Stimulated activated CD8-positive, alpha-beta memory T cell treated with anti-CD3 and anti-CD28 coated beads, Interleukin-12 subunit alpha, Interleukin-12 subunit beta, amount 100 ng/mL, for 1 hour (primary cell): Measurements from ENCODE around the gene MRPL37.
"Not testable (repeated sequence)": the region's sequence is repeated elsewhere in the genome, so short reads cannot be mapped to it uniquely, and the experiment has no call there.

ENCODE experiments used
- DNase-seq: peaks from one replicate; pipeline ENCODE4 v3.0.0-alpha.2; 2020; ENCODE audit warnings: low read depth

The MRPL37 gene

GRCh38 chr1:54220004-54220811, 20.2 kb downstream of the MRPL37 start:
- no peak for DNase-seq

GRCh38 chr1:54221113-54221834, 21.3 kb downstream of the MRPL37 start:
- DNase-seq: no peak

- no peak for DNase-seq
These were observed 22.0 kb downstream of the MRPL37 start for GRCh38 chr1:54221867-54222484.

- no peak for DNase-seq
These were observed 22.7 kb downstream of the MRPL37 start for GRCh38 chr1:54222711-54223110.

DNA sequence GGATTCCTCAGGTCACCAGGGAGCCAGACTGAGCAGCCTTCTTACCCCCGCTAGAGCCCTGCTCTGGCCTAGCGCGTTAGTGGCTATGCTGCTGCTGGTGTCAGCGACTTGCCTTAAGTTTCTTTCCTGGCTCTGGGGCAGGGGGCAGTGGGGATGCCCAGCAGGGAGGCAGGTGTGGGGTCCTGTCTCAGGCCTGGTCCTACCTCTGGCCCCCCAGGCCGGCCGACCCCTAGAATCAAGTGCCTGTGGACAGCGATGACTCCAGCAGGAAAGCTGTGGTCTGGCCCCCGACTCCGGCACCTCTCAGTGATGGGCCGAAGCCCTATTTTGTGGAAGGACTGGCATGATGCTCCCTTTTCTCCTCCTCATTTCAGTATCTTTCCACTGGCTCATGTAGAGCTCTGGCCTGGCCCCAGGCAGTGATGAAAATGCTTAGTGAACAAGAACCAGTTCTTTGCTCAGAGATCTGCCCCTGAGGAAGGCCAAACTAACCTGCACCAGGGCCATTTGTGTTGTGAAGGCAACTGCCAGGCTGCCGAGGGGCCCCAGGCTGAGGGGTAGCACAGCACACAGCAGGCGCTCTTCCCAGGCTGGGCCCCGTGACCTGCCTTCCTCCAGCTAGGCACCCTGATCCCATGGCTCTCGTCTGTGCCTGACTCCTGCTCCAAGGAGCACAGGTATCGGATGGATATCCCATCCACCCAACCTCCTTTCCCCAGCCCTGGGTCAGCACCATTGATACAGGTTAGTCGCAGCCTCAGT, 23.7 kb downstream of the MRPL37 start:
- no peak for DNase-seq

DNA sequence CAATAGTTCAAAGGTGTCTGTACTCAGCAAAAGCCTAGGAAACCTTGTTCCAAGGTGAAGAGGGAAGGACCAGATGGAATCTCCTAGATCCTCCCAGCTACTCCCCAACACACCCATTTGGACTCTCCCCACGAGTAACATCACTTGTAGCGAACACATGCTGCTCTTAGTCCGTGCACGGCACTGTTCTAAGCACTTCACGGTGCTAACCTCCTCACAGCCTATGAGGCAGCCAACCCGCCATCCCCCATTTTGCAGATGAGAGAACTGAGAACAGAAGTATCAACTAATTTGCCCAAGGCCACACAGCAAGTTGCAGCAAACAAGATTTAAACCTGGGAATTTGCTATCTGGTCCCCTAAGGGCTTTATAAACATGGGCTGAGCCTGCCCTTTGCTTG, 24.3 kb downstream of the MRPL37 start:
- DNase-seq: no peak

- no peak for DNase-seq
These were observed 25.4 kb downstream of the MRPL37 start for GRCh38 chr1:54225378-54225777.

GRCh38 chr1:54225986-54226559, 26.1 kb downstream of the MRPL37 start:
- DNase-seq: no peak

- DNase-seq: no peak
These were observed 27.2 kb downstream of the MRPL37 start for GRCh38 chr1:54227091-54227602.

GRCh38 chr1:54227891-54228310, 27.9 kb downstream of the MRPL37 start:
- DNase-seq: no peak

GRCh38 chr1:54228638-54229079, 28.7 kb downstream of the MRPL37 start:
- no peak for DNase-seq

DNA sequence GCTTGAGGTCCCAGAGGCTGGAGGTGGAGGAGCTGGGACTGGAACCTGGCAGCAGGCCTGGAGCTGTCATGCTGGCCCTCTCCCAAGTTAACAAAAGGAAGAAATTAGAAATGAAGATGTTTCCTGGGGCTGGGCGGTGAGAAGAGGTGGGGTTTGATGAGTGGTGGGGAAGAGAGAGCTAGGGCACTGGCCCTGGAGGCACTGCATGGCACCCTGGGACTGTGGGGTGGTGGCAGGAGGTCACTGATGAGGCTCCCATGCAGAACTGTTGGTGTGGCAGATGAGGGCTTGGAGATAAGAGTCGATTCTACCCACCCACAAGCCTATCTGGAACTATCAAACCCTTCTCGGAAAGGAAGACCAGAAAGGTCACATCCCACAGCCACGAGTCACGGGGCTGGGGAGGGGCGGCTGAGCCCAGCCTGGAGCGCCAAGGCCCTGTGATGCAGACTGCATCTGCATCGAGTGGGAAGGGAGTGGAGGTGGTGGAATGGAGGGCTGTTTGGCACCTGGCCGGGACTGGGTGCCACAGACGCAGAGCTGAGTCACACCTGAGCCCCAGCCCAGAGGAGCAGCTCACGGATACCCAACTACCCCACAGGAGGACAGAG, 29.4 kb downstream of the MRPL37 start:
- DNase-seq: no peak

DNA sequence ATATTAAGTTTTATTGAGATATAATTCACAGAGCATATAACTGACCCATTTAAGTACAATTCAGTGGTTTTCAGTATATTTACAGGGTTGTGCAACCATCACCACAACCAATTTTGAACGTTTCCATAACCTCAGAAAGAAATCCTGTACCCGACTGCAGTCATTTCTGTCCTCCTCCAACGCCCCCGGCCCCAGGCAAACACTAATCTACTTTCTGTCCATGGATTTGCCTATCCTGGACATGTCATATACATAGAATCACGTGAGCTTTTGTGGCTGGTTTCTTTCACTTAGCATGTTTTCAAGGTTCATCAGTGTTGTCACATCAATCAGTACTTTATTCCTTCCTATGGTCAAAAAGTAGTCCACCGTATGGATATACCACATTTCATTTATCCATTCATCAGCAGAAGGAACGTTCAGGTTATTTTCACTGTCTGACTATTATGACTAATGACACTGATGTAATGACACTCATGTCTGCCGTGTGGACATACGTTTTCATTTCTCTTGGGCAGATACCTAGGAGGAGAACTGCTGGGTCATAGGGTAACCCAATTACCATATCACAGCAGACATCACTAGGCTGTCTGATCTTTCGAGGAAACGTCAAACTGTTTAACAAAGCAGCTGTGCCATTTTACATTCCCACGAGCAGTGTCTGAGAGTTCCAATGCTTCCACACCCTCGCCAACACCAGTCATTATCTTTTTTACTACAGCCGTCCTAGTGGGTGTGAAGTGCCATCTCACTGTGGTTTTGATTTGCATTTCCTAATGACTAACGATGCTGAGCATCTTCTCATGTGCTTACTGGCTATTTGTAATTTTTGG, 30.8 kb downstream of the MRPL37 start:
- no peak for DNase-seq

DNA sequence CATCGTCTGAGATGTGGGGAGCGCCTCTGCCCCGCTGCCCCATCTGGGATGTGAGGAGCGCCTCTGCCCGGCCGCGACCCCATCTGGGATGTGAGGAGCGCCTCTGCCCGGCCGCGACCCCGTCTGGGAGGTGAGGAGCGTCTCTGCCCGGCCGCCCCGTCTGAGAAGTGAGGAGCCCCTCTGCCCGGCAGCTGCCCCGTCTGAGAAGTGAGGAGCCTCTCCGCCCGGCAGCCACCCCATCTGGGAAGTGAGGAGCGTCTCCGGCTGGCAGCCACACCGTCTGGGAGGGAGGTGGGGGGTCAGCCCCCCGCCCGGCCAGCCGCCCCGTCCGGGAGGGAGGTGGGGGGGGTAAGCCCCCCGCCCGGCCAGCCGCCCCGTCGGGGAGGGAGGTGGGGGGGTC, 33.2 kb downstream of the MRPL37 start:
- DNase-seq: not testable (repeated sequence)

GRCh38 chr1:54234284-54234683, 34.3 kb downstream of the MRPL37 start:
- DNase-seq: no peak

DNA sequence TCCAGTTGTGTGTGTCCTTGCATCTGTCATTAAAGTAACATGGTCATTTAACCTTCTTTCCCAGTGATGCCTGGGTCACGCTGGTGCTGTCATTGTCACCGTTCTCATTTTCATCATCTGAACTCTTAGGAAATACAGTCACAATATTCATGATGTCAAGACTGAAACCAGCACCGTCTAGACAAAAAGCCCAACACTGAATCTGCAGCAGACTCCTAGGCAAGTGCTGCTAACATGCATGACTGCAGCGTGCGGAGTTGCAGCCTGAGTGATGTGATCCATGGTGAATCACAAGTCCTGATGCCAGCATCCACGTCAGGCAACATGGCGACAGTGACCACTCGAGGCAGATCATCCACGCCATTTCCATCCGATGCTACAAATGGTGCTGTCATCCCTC, 37.6 kb downstream of the MRPL37 start:
- DNase-seq: no peak

- DNase-seq: no peak
These were observed 38.5 kb downstream of the MRPL37 start for GRCh38 chr1:54238353-54239034.

GRCh38 chr1:54239035-54239383, 39.0 kb downstream of the MRPL37 start:
- no peak for DNase-seq

DNA sequence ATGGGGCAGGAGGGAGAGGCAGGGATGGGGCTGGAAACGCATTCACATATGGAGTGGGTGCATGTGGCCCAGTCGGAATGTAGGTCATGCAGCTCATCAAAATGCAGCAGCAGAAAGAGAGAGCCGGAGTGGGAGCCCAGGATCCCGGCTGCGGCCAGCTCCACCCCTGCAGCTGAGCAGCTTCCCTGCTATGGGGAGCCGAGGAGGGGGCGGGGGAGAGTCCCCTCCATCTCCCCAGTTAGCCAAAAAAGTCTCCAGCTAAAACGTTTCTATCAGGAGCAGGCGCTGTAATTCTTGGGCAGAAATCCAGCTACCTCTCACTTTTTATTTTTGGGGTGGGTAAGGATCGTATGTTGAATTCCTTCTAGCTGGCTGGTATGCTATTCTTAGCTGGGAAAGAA, 39.7 kb downstream of the MRPL37 start:
- no peak for DNase-seq
